Measurements from ENCODE around the gene CARS2.
A peak's percentile ranks its signal among the peaks of the same experiment; 100 is the strongest.

The CARS2 gene

DNA sequence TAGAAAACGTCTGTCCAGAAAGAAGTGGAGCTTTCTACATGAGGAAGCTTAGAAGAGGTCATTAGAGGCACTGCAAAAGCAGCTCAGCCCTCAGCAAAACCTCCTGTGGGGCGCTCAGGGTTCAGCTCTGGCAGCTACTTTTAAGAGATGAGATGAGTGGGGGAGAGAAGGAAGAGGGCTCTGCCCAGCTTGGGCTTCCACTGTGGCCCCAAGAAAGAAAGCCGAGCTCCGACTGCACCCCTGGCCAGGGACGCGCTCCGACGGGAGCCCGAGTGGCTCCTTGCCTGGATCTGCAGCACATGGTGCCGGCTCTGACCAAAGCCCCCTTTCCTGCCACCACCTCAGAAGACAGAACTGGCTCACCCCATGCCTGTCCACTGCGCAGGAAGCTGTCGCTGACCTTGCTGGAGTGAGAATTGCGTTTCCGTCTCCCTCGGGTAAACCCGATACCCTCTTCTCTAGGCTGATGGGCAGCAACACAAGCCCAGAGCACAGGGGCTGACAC lies 54.1 kb downstream of the CARS2 start:
- DNase-seq (ENCODE audit: low spot score), result no peak

- no peak for DNase-seq (ENCODE audit: low spot score)
These were observed 54.6 kb downstream of the CARS2 start for GRCh38 chr13:110651271-110651670.

DNA sequence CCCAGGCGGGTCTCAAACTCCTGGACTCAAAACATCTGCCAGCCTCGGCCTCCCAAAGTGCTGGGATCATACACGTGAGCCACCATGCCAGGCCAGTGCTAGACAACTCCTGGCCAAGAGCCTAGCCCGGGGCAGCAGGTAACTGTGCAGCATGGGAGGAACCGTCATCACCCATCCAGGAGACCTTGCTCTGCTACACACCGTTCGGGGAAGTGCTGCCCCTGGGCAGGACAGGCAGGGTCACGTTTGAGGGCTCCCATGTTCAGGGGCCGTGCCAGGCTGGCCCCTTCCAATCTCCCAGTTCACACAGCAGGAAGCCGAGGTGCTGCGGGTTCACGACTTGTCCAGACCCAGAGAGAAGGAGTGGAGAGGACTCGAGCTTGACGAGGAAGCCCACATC lies 55.5 kb downstream of the CARS2 start:
- DNase-seq (ENCODE audit: low spot score), result no peak

DNA sequence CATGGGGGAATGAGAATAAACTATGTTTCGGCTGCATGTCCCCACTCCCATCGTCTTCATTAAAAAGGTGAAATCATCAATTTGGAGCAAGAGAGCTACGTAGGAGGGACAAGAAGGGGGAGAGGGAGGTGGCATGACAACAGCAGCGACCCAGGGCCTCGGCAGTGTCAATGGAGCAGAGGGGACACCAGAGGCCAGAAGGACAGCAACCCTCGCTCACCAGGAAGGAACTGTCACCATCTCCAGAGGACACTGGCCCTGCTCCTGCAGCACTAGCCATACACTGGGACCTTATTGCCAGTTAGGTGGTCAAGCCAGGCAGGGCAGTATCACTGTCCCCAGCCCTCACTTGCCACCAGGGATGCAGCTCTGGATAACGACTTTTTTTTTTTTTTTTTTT lies 56.4 kb downstream of the CARS2 start:
- DNase-seq (ENCODE audit: low spot score), result no peak

DNA sequence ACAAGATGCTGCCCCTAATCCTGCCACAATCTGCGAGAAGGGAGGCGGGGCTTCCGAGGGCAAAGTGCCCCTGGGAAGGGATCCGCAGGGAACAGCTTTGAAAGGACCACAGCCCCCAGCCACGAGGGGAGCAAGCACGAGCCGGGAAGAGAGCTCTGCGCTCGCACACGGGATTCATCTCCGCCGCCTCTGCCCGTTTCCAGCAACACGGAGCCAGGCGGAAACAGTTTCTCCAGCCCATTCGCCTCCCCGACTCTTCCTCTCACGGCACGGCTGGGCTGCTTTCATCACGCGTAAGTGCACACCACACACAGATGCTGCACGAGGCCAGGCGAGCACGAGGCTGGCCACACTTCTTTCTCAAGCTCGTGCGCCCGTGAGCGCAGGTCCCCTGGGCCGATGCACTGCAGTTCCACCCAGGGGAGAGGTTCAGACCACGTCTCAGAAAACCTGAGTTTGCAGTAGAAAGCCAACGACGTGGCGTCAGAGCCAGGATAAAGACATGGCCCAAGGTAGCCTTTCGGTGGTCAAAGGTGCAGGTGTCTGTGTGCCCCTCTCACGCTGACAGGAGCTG lies 57.0 kb downstream of the CARS2 start:
- no peak for DNase-seq (ENCODE audit: low spot score)

DNA sequence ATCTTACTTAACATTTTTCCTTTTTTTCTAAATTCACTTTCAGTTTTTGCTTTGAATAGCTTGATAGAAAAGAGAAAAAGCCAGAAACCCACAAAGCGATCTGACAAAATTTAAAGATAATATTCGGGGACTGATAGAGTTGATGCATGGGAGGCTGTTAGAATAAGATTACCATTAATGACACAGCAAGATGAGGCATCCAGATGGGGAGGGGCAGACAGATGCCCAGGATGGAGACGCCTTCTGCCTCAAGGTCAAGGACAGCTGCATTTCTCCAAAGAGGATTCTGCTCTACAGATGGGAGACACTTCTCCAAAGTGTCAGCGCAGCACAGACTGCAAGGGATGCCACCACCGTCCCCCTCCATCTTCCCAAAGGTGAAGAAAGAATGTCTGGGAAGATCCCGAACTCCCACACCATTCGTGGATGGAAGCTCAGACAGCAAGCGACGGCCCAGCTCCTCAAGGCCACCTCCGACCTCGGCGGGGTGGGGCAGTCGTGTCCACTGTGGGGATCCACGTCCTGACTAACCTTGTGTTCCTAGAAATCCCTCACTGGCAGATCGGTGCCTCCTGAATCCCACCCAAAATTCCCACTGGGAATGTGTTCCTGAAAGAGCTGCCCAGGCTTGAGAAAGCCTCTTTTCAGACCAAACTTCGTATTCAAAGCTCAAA lies 57.6 kb downstream of the CARS2 start:
- no peak for DNase-seq (ENCODE audit: low spot score)

GRCh38 chr13:110647365-110647737 lies 58.6 kb downstream of the CARS2 start:
- DNase-seq (ENCODE audit: low spot score), result no peak

DNA sequence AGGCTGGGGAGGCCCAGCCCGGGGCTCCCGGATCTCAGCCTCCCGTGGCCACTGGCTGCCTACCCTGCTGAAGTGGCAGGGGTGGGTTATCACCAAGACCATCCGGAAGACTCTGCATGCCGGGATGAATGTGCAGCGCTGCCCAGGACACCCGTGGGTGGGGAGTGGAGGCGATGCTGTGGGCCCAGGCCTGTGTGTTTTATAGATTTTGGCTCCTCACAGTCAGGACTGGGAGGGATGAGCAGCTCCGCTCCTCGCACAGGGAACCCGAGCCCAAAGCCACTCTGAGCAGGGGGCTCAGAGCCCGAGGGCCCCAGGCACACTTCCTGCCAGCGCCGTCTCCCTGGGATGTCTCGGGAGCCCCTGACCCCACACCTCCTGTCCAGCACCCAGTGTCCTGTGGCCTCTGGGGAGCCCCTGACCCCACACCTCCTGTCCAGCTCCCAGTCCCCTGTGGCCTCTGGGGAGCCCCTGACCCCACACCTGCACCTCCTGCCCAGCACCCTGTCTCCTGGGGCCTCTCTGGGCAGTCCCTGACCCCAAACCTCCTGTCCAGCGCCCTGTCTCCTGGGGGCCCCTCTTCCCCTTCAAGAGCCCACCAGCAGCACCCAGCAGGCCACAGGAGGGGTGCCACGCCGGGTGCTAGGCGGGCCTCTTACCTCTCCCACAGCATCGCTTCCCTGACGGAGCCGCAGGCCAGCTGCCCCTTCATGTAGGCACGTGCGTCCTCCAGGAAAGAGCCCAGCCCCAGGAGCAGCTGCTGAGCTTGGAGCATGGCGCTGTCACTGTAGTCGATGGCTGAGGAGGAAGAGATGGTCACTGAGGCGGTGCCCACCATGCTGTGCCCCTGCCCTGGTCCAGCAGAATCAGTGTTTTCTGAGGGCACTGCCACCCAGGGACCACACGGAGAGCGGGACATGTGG lies 59.2 kb downstream of the CARS2 start:
- DNase-seq (ENCODE audit: low spot score), result no peak

DNA sequence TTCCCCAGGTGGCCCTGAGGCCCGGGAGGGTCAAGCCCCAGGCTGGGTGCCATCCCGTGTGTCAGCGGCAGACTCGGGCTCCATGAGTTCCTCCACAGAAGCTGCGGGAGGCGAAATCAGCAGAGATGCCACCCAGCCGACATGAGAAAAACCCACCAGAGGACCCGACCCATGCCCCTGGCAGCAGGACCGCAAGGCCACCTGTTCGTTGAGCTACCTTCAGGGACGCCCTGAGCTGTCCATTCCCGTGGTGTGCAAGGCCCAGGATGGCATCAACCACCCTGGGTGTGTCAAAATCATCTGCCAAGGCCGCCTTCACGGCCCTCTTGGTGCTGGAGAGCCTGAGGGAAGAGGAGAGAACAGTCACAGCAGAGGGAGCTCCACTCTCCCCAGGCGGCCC lies 60.2 kb downstream of the CARS2 start:
- DNase-seq (ENCODE audit: low spot score), result no peak

GRCh38 chr13:110644892-110645521 lies 60.9 kb downstream of the CARS2 start:
- DNase-seq (ENCODE audit: low spot score), result peak; percentile 20

- DNase-seq (ENCODE audit: low spot score), result no peak
These were observed 62.0 kb downstream of the CARS2 start for GRCh38 chr13:110643768-110644421.

- no peak for DNase-seq (ENCODE audit: low spot score)
These were observed 62.6 kb downstream of the CARS2 start for GRCh38 chr13:110643324-110643723.

DNA sequence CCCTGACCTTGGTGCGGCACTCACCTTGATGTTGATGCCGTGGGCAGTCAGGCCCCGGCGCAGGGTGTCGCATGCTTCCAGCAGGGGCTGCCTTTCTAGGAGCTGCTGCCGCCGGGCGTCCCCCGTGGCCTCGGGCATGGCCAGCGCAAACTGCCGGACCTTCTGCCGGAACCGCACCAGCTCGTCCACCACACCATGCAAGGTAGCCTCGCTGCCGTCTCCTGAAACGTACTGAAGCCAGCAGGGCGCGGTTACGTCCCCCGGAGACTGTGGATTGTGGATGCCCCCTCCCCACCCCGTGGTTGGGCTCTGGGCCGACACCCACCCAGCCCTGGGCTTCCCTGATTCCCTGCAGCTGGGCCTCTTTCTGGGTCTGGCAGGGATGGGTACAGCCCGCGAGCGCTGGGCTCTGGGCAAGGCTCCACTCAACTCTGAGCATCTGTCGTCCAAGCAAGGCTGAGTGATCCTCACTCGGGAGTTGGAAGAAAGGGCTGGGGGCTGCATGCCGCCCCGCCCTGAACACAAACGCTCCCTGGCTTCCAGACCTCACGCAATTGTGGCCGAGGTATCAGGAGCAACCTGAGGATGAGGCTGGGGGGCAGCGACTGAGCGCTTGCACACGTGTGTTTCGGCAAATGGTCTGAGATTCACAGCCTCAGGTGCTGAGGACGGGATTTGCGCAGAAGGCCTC lies 63.5 kb downstream of the CARS2 start:
- no peak for DNase-seq (ENCODE audit: low spot score)

DNA sequence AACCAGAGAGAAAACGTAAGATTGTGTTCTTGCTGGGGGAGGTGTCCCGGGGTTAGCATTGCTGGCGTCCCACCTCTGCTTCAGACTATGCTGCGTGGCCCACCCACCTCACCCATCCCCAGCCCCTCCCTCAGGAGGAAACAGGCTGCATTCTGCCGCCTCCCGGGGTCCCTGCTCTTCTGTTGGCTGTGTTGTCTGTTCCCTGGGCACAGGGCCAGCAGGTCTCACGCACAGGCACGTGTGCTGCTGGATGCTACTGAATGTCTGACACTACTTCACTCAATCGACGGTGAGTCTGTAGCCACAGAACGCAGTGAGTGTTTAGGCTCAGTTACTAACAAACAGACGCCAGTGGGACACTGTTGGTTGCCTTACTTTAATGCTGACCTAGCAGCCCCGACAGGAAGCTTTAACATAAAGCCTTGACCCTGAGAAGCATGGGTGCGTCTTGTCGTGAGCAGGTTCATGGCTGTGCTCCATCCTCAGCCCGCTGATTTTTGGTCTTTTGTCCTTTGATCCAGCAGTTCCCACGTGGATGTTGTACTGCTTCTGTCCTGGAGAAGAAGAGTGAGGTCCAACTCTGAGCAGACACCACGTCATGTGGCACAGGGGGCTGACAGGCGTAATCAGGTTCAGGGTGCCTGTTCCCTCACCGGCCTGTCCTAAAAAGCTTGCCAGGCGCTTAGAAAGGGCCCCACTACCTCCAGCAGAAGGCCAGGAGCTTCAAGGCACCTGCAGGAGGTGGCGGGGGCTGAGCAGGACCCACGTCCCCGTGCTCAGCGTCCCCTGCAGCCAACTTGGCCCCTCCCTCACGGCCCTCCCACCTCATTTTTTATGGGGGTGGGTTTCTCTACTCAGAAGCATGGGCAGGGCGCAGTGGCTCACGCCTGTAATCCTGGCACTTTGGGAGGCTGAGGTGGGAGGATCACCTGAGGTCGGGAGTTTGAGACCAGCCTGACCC lies 64.6 kb downstream of the CARS2 start:
- no peak for DNase-seq (ENCODE audit: low spot score)

GRCh38 chr13:110640591-110641029 lies 65.3 kb downstream of the CARS2 start:
- DNase-seq (ENCODE audit: low spot score), result no peak

DNA sequence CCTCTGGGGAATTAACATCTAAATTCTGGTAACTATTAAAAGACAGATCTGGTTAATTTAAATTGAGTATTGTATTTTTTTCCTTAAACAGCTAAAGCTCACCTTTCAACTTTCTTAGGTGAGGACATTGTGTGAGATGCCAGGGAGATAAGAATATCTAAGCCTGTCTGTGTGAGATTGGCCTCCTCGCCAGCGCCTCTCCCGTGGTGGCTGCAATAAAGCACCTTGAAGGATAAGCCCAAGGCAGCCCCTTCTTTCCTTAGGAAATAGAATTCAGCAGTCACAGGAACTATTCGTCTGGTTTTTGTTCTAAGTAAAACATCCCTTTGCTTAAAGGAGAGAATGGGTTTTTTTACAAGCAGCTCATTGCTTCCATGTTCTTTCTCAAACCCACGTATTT lies 66.0 kb downstream of the CARS2 start:
- no peak for DNase-seq (ENCODE audit: low spot score)

GRCh38 chr13:110638814-110639806 lies 66.8 kb downstream of the CARS2 start:
- DNase-seq (ENCODE audit: low spot score), result no peak

DNA sequence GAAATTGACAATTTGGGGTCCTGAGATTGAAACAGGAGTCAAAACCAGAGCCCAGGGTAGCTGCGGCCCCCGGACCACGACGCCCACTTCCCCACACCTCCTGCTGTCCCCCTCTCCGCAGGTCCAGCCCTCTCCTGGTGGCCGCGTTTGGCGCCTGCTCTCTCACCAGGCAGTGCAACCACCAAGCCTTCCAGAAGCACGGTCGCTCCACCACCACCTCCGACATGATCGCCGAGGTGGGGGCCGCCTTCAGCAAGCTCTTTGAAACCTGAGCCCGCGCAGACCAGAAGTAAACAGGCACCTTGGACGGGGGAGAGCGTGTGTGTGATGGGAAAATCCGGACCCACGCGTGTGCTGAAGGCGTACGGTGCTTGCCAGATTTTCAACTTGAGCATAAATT lies 67.7 kb downstream of the CARS2 start:
- DNase-seq (ENCODE audit: low spot score), result no peak

- no peak for DNase-seq (ENCODE audit: low spot score)
These were observed 68.2 kb downstream of the CARS2 start for GRCh38 chr13:110637747-110638146.

Measured in kidney capillary endothelial cell (primary cell).